ENCODE results near the gene IKBKE.

IKBKE gene

DNA sequence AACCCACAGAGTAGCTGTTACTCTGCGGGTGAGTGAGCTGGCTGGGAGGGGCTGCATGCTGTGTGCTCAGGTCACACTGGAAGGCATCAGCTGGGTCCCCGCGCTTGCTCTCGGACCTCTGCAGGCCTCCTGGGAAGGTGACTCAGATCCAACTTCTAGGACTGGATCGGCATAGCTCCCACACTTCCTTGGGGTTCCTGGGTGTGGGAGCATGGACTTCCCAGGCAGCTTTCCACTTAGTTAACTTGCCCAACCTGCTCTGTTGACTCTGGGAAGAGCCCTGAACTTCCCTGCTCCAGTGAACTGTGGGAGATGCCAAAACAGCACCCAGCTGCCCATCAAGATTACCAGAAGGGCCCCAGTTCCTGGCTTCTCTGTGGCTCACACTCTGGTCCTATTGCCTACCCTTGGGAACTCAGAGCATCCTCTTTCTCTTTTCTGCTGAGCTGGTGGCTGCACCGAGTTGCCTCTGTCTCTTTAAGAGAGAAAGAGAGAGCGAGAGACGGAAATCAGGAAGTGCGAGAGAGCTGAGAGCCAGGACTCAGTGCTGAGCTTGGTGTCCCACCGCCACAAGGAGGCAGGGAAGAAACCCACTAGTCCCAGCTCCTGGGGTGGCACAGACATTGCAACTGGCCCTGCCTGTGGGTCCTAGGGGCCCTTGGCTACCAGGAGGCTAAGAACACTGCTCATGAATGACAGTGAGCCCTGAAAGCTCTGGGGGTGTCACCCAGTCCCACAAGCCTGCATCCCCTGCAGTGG lies at the start of gene IKBKE:
IKBKE (plus strand) TSS at position 544 of the 759 bp plus-strand sequence. CDS start 2,752 bp downstream, outside the sequence.
- no peak for DNase-seq

GRCh38 chr1:206421616-206422340 lies 48.5 kb upstream of the IKBKE start:
- no peak for DNase-seq

GRCh38 chr1:206422525-206422924 lies 47.8 kb upstream of the IKBKE start:
- no peak for DNase-seq

DNA sequence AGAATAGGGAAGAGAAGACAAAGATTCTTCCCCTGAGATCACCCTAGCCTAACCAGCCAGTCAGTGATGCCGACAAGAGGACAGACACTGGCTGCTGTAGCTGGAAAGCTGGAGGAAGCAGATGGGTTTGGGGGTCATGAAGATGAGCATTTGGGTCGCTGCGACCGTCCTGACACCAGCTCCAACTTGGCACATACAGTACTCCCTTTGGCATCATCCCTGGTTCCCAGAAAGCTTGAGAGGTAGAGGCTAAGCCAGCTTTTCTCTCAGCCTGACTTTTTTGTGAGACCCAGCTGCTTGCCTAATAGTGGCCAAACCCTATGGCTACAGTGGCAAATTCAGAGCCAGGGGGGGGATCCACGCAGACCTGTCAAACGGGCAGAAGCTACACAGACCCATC lies 43.0 kb upstream of the IKBKE start:
- no peak for DNase-seq

GRCh38 chr1:206429421-206429820 lies 40.9 kb upstream of the IKBKE start:
- DNase-seq, result no peak

GRCh38 chr1:206430031-206430983 lies 40.0 kb upstream of the IKBKE start:
- DNase-seq, result no peak

- no peak for DNase-seq
Measured at GRCh38 chr1:206435445-206435844, 34.8 kb upstream of the IKBKE start.

GRCh38 chr1:206438554-206438953 lies 31.7 kb upstream of the IKBKE start:
- no peak for DNase-seq

DNA sequence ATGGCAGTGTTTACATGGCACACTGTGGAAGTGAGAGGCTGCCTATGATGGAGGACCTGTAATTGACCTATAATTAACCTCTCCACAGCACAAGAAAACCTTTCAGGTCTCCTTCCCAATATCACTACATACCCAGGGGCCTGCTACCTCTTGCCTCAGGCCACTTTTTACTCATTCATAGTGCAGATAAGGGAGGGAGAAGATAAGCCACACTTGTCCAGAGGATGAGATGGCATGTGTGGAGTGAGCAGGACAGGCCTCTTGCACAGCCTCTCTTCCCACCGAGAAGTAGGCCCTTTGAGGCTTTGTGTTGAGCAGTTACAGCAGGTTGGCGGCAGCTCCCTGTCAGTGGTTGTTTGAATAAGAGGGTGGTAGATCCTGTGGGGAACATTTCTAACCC lies 31.1 kb upstream of the IKBKE start:
- DNase-seq, result no peak

GRCh38 chr1:206441336-206441967 lies 28.8 kb upstream of the IKBKE start:
- no peak for DNase-seq

DNA sequence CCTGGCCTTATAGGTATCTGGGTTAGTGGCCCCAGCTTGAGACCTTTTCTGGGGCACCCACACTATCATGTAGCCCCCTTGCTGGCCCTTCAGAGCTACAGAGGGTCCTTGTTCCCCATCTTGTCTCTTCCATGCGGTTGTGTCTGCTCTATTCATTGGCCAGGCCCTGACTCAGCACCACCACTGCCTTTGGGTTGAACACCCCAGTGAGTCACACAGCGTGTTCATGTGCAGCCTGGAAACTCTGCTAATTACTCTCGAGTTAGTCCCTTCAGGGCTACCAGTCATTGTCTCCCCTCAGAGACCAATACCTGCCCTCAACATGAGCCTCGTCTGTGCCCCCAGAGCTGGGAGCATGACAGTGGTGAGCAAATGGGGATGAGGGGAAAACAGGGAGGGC lies 28.2 kb upstream of the IKBKE start:
- DNase-seq, result no peak

- DNase-seq, result no peak
Measured at GRCh38 chr1:206445116-206445515, 25.2 kb upstream of the IKBKE start.

GRCh38 chr1:206445911-206446356 lies 24.3 kb upstream of the IKBKE start:
- no peak for DNase-seq

DNA sequence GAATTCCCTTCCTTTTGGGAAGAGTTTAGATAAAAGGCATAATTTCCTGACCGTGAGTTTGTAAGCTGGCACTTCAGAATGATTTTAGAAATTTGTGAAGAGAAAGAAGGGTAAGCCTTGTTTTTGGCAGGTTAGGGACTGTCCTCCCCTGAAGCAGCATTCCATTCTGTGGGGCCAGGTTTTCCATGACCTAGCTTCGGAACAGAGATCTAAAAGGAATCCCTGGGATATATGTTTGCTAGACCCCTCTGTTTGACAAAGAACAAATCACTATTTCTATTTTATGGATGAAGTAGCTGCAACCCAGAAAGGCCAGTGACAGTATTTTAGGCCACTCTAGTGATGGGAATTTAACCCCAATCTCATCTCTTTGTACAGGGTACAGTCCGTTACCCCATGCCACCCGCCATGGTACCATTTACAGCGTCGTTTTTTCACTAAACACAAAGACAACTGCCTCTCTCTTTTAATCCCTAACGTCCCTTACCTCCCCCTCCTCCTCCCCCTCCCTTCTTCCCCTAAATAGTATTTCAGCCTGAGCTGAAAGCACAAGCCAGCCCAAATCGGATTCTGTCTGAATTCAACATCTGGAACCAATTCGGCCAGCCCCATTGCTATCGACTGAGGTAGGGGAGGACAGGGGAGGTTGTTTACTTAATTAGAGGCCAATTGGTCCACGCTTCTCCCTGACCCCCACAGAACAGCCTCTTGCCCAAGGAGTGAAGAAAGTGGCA lies 23.4 kb upstream of the IKBKE start:
- DNase-seq, result no peak

GRCh38 chr1:206447422-206447765 lies 22.9 kb upstream of the IKBKE start:
- DNase-seq, result no peak

- DNase-seq, result no peak
Measured at GRCh38 chr1:206447792-206448191, 22.5 kb upstream of the IKBKE start.

GRCh38 chr1:206448471-206448870 lies 21.8 kb upstream of the IKBKE start:
- DNase-seq, result no peak

DNA sequence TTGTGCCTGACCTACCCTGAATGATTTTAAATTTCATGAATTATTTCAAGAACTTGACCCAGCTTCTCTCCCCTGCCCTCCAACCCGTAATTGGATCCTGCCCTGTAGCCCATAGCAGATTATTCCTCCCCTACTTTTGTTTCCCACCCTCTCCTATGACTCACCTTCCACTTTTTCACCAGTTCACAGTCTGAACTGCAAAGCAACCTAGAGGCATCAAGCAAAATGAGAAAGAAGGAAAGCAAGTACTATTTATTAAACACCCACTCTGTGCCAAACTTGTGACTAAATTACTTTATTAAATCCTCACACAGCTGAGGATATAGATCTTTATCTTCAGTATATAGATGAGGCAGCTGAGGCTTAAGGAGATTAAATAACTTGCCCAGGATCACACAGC lies 20.7 kb upstream of the IKBKE start:
- DNase-seq, result no peak

- DNase-seq, result no peak
Measured at GRCh38 chr1:206450281-206450680, 20.0 kb upstream of the IKBKE start.

- no peak for DNase-seq
Measured at GRCh38 chr1:206451134-206451686, 19.1 kb upstream of the IKBKE start.

DNA sequence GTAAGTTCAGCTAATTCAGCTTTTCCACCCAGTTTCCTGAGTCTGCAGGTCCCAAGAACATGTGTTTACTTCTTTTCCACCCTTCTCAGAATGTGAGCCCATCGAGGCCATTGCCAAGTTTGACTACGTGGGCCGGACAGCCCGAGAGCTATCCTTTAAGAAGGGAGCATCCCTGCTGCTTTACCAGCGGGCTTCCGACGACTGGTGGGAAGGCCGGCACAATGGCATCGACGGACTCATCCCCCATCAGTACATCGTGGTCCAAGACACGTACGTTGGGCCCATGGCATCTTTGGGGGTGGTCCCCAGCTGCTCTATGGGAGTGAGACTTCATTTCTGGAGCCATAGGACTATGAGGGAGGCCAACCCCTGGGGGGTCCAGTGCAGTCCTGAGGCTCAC lies 17.2 kb upstream of the IKBKE start:
- no peak for DNase-seq

GRCh38 chr1:206455289-206455665 lies 15.0 kb upstream of the IKBKE start:
- no peak for DNase-seq

Data from NCI-H2081 treated with DMSO at 0.1 percent for 48 hours (cell line).